Measurements from ENCODE around the gene TWIST2.

The TWIST2 gene

DNA sequence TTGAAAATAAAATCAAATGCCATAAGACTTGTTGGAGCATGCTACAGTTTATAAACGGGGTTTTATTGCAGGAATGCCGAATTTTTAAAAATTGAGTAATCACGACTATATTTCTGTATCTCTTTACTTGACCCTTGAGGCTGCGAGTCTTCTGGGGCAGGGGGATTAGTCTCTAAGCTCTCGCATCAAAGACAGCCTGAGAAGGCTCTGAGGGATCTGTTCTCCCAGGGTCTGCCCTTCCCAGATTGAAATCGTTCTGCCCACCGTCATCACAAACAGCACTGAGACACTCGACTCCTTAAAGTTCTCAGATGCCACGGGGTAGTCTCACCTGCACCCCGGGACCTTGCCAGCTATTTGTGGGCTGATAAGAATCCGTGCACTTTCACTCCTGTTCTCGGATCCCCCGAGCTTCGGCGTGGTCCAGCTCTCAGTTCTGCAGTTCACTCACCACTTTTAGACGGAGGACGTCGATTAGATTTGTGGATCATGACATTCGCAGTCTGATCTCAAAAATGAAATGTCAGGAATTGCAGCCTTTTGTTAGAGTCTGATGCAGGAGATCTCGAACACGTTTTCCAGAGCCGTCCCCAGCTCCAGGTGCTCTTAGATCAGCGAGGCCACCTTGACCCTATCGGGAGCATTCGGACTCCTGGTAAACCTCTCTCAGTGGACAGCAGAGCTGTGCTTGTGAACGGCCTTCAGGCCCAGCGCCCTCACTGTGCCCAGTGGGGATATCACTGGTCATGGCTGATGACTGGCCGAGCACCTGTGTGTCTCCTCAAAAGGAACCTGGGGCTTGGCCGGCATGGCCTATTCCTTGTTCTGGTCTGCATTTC is 43.0 kb downstream of the TWIST2 start:
- no peak for DNase-seq (ENCODE audit: low read depth)

DNA sequence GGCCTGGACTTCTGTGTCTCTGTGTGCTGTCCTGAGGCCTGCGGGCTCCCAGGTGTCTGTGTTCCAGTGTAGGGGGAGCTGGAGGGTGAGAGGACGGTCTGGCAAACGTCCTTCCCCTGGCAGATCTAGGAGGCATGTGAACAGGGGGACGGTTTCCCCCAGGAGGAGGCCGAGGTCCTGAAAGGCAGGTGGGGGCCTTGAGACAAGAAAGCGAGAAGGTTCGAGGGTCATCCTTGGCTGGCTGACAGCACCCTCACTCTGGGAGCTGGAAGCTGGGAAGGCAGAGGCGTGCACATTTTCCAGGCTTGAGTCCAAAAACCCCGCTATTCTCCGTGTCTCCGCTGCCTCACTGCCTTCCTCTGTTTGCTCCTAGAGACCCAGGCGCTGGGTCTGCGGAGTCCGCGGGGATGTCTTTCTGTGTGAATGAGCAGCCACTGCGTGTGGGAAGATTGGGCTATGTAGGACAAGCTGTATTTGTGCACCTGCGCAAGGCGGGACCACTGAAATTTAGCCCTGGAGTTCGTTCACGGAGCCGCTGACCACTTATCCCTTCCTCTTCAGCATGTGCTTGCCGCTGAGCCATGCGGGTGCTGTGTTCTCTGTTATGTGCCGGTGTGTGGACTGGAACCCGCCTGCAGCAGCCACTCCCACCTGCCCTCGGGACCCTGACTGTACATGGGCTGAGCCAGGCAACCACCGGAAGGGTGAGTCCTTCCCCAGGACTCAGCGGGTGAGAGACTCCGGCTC is 43.7 kb downstream of the TWIST2 start:
- DNase-seq (ENCODE audit: low read depth), result no peak

DNA sequence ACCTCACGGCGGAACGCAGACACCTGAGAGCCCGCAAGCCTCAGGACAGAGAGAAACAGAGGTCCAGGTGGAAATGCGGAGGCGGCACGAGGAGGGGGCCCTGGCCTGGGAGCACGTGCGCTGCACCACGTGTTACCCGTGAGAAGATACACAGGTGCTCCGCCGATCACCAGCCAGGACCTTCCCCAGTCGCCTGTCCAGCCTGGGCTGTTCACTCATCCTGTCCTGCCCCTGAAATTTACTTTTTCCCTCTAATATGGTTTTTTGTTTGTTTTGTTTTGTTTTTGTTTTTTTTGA is 44.3 kb downstream of the TWIST2 start:
- DNase-seq (ENCODE audit: low read depth), result no peak

DNA sequence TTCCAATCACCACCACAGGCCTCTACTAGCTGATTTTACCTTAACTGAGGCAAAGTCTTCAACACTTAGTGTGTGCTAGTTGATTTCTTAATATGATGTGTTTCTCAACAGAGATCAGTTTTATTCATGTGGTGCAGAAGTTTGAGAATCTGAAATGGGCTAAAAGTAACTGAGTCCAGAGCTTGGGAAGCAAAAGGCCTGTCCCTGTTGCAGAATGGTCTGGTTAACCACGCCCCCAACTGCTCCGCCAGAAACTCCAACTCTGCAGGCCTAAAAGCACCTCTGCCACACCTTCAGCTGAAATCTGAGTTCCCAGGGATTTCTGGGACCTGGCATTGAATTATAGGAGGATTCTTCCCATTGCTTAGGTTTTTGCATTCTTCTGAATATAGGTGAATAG is 44.9 kb downstream of the TWIST2 start:
- no peak for DNase-seq (ENCODE audit: low read depth)

DNA sequence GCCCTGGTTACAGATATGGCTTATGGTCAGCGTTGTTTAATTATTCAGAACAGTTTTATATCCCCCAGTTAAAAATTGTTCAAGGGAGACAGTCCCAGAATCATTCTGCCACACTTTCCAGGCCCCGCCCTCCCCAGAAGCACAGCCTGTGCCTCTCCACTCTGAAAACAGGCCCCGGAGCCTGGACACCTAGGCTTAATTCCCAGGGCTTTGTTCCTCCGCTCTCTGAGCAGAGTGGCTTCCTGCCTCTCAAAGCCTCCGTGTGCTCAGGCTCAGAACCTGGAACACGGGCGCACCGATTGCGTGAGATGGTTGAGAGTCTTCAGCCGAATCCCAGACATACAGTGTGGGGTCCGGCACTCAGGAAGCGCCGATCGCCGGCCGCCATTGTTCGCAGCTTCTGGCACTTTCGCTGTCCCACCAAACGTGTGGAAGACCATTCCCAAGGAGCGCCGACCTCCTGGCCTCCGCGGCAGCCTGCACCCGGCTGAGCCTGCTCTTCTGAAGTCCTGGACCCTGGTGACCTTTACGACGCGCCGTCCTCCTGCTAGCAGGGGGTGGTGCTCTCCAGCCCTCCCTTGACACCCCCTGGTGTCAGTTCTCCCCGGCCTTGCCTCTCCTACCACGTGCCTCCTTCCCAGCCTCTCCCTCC is 45.6 kb downstream of the TWIST2 start:
- DNase-seq (ENCODE audit: low read depth), result no peak

DNA sequence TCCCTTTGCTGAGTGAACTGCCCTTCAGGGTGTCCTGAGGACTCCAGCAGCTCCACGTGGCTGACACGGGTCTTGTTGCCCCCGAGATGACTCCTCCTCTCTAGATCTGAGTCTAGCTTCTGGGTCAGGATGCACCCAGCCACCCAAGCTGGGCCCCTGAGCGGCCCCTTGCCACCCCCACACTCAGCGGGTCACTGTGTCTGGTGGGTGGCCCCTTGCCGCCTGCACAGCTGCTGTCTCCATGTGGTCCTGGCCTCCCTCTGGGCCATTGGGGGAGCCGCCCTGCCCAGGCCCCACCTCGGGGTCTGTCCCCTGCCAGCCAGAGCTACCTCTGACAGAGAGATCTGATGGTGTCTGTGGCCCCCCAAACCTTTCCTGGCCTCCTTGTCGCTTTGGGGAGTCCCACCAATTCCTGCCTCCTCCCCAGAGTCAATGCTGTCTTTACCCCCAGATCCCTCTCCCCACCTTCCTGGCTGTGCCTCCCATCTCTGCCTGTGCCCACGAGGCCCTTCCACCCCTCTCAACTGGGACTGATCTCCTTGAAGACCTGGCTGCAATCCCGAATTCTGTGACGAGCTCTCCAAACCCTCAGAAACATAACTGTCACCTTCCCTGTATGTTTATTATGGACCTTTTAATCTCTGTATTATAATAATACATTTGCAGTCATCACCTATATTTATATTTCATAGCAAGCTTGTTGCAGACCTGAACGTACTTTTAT is 46.5 kb downstream of the TWIST2 start:
- DNase-seq (ENCODE audit: low read depth), result no peak

DNA sequence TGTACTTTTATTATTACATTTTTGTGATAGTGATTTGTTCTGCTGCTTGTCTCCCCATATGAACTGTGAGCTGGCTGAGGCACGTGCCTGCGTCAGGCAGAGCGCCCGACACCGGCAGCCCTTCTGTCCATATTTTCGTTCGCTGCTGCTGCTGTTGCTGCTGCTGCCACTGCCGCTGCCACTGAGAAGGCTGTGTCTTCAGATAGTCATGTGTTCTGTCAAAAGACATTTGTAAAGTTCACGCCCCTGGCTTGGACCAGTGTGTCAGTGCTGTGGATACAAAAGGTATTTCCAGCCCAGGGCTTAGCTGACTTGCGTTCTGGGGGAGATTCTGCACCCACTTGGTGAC is 47.0 kb downstream of the TWIST2 start:
- DNase-seq (ENCODE audit: low read depth), result no peak

DNA sequence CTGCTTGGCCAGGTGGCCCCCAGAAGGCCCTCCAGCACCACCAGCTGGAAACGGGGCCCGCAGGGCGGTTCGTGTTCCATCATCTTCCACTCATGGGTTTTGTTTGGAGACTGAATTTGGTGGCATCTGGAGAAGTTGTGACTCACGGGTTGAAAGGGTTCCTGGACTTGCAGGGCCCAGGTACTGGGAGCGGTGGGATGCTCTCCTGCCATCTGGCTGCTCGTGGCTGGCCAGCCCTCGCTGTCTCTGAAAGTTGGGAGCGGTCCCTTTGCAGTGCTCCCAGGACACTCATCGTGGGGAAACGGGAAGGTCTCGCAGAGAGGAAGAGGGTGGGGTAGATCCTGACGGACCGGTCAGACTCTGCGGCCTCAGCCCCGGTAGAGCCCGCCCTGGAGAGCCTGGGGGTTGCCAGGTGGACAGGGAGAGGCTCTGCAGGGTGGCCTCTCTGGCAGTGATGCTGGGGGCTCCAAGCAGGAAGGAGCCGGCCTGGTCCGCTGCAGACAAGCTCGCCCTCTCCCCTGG is 47.5 kb downstream of the TWIST2 start:
- no peak for DNase-seq (ENCODE audit: low read depth)

DNA sequence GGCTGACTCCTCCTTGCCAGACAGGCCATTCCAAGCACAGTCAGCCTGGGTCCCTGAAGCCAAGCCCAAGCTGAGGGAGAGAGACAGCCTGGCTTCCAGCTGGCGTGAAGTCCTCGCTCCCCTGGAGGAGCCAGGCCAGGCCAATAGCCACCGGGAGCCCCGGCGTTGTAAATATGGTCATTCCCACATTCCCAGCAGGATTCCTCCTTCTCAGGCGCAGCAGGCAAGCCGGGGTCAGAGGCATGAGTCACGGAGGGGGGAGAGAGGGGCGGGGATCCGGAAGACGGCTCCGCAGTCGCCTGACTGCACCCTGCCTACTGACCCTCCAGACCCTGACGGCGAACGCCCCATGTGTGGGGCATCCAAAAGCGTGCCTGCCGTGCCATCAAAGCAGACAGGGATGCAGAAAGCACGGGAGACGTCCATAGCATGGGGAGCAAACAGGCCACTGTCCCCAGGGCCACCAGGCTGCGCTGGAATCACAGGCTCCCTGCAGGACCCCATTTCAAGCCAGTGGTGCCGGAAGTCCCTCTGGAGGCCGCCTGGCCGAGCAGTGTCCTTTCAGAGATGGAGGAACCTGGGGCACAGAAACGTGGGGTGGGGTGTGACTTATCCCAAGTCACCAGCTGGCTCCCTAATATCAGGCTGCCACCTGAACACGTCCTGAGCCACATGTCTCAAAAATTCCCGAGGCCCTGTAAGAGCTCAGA is 48.2 kb downstream of the TWIST2 start:
- no peak for DNase-seq (ENCODE audit: low read depth)

DNA sequence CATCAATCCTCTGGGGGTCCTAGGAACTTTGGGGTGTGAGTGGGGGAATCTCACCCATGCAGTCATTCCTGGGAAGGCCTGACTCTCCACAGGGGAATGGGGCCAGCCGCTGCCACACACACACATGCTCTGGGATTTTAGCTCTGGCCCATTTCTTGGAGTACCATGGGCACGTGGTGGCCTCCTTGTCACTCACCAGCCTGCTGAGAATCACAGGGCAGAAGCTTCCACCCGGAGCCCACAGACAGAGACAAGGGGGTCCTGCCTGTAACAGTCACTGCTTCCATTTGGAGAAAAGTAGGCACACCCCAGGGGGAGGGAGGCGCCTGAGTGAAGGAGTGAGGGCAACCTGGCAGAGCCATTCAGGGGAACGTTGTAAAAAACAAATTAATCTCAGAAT is 48.8 kb downstream of the TWIST2 start:
- no peak for DNase-seq (ENCODE audit: low read depth)

DNA sequence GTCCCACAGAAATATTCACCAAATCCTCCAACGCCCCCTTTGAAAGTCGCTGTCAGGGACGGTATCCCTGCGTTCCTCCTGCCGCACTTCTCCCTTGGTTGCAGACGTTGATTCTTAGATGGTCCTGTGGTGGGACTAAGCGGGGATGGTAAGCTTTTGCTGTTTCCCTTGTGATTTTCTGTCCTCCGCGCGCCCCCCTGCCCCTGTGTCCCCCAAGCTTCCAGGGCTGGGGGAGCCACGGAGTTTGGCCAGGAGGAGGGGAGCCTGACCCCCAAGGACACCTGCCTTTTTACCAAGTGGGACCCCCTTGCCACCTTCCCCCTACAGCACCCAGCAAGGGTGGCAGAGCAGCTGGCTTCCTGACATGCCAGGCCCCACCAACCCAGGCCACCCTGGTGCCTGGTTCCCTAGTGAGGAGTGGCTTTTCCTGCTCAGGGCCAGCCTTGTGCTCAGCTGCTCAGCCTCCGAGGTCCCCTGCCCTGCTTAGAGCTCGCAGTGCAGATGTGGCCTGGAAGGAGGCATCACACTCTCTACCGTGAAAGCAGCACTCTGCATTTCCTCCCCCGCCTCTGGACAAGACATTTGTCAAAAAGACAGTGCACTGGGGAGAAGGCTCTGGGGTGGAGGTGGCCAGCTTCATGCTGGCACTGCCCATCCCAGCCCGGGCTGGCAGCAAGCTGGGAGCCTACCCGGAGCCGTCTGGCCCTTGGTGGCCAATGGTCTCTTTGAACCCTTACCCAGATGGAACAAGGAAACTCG is 49.4 kb downstream of the TWIST2 start:
- no peak for DNase-seq (ENCODE audit: low read depth)

DNA sequence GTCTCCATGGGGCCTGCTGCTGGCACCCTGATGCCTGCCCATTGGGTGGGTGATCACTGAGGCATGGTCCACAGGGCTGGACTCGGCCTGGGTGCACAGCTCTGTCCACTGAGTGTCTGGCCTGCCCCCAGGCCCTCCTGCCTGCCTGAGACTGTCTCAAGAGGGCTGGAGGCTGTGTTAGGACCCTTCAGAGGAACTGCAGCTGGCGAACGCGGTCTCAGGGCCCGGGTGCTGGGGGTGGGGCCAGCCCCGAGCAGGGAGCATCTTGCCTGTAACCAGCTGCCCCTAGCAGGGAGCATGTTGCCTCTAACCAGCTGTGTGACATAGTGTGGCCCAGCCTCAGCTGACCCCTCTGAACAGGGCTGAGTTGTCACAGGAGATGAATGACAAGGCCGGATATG is 50.0 kb downstream of the TWIST2 start:
- no peak for DNase-seq (ENCODE audit: low read depth)

DNA sequence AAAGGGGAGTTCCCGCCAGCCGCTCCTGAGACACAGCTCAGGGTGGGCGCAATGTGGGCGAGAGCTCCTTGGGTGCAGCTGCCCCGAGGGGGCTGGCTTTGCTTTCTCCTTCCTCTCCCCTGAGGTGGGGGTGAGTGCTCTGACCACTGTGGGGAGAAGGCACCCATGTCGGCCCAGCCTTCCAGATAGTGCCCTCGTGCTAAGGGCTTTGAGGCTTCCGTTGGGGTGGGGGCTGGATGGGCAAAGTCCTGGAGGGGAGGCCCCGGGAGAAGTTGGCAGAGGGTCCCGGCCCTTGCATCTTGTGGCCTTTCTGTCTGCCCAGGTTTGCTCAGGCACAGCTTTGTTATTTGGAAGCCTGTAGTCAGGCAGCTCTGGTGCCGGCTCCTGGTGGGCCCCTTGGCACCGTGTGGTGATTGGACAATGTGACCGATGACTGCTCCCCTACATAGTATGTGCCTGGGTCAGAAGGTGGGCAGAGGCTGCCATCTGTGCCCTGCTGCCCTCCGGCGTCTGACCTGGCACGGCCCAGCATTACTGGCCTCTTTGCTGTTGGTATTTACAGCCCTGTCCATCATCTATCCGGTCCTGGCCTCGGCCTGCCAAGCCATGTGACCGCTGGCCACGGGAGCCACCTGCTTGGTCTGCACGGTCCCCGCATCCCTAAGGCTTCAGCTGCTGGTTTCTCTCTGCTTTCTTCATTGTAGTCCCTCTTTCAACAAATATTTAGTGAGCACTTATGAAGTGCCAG is 50.8 kb downstream of the TWIST2 start:
- no peak for DNase-seq (ENCODE audit: low read depth)

DNA sequence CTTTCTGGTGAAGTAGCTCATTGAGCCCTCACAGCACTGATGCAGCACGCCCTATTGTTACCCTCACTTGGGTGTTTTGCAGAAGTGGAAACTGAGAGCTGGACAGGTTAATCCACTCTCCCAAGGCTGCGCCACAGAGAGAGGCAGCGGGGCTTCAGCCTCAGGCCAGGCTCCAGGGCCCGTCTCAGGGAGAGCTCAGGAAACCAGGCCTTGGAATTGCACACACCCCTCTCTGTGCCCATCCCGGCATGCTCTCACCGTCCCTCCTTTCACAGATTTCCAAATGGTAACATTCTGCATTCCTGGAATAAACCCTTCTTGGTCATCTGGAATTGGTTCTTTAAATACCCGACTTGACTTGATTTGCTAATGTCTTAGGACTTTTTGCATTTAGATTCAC is 51.5 kb downstream of the TWIST2 start:
- no peak for DNase-seq (ENCODE audit: low read depth)

DNA sequence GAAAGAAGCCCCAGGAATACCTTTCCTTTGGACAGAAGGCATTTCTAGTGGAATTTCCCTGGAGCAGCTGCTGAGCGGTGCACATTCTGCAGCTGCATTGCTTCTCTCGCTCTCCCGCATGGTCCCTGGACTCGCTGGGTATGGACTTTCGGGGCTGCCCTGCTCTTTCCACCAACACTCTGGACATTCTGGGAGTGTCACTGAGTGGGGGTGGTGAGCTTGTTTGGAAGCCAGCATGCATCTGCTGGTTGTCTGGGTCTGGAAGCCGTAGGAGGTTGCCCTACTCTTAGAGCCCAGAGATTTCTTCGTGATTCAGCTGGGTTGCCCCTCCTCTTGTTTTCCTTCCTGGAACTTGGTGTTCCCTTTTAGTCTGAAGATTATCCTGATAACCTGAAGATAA is 52.6 kb downstream of the TWIST2 start:
- DNase-seq (ENCODE audit: low read depth), result no peak

DNA sequence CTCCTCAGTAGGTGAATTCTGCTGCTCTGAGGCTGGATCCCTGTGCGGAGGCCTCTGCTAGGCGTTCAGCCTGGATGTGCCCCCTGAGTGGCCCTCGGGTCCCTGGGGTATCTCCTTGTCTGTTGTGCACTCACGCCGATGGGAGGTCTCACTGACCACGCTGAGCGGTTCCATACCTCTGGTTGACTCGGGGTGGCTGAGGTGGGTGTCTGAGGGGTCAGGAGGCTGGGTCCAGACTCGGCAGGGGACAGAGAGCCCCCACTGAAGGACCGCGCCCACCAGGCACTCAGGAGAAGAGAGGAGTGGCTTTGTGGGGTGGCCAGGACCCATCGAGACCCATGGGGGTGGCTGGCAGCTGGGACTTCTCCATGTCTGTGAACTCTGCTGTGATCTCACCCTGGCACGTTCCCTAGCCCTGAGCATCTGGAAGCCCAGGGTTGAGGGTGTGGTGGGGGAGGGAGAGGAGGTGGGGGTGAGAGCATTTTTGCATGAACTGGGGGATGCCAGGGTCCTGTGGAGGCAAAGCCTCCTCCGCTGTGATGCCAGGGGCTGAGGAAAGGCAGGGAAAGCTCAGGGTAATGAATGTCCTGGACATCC is 53.7 kb downstream of the TWIST2 start:
- no peak for DNase-seq (ENCODE audit: low read depth)

DNA sequence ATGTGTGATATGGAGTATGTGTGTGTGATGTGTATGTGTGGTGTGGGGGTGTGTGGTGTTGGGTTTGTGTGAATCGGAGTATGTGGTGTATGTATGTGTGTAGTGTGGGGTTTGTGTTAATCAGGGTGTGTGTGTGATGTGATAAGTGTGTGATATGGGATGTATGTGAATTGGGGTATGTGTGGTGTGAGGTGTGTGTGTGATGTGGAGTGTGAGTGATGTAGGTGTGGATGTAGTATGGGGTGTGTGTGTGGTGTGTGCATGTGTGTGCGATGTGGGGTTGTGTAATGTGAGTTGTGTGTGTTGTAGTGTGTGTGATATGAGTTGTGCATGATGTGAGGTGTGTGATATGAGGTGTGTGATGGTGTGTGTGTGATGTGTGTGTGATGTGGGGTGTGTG is 54.4 kb downstream of the TWIST2 start:
- DNase-seq (ENCODE audit: low read depth), result no peak

DNA sequence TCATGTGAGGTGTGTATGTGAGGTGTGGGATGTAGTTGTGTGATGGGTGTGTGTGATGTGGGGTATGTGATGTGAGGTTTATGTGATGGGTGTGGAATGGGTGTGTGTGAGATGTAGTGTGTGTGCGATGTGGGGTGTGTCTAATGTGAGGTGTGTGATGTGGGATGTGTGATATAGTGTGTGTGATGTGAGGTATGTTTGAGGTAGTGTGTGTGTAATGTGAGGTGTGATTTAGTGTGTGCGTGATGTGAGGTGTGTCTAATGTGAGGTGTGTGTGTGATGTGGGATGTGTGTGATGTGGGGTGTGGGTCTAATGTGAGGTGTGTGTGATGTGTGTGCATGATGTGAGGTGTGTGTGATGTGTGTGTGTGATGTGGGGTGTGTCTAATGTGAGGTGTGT is 55.3 kb downstream of the TWIST2 start:
- no peak for DNase-seq (ENCODE audit: low read depth)

DNA sequence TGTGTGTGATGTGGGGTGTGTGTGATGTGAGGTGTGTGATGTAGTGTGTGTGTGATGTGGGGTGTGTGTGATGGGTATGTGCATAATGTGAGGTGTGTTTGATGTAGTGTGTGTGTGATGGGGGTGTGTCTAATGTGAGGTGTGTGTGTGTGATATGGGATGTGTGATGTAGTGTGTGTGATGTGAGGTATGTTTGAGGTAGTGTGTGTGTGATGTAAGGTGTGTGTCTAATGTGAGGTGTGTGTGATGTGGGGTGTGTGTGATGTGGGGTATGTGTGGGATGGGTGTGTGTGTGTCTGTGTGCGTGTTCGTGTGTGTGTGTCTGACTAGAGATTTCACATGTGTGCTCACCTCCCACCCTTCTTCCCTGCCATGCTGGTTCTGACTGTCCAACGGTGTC is 56.3 kb downstream of the TWIST2 start:
- DNase-seq (ENCODE audit: low read depth), result no peak

DNA sequence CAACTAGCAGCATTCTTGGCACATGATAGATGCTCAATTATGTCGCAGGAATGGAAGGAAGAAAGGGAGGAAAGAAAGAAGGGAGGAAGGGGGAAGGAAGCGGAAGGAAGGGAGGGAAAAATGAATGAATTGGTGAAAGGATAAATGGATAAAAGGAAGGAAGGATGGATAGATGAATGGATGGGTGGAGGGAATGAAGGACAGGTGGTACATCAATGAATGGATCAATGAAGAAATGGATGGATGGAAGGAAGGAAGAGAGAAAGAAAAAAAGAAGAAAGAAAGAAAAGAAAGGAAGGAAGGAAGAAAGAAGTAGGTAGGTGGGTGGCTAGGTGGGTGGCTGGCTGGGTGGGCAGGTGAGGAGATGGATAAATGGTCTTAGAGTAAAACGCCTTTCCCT is 56.8 kb downstream of the TWIST2 start:
- DNase-seq (ENCODE audit: low read depth), result no peak
